Activated CD4-positive, alpha-beta T cell treated with anti-CD3 and anti-CD28 coated beads, Interleukin-2, Interleukin-6, amounts not matched to agents 100 ng/mL and 50 ng/mL, durations not matched to agents 16 hours and 8 hours (primary cell): ENCODE results near the gene PCDHA13.
"Not testable (repeated sequence)": the region's sequence is repeated elsewhere in the genome, so short reads cannot be mapped to it uniquely, and the experiment has no call there.

Experiments used
- DNase-seq: peaks from one replicate; pipeline ENCODE4 v3.0.0-alpha.2; 2020

The PCDHA13 gene

GRCh38 chr5:140881889-140882590, at the start of gene PCDHA13:
Gene PCDHA13, plus strand, starts transcription at chr5:140882124. Its CDS starts 145 bp downstream, at chr5:140882269.
- no peak for DNase-seq

GRCh38 chr5:140833993-140834392, 47.9 kb upstream of the PCDHA13 start, which contains the start of gene PCDHA7:
Gene PCDHA7, plus strand, starts transcription at chr5:140834269. Its CDS starts 115 bp downstream, at chr5:140834384.
- no peak for DNase-seq

- DNase-seq: not testable (repeated sequence)
These were observed 47.4 kb upstream of the PCDHA13 start for GRCh38 chr5:140834439-140835008.

- no peak for DNase-seq
These were observed 46.1 kb upstream of the PCDHA13 start for GRCh38 chr5:140835622-140836510.

- DNase-seq: peak; percentile 15
These were observed 40.7 kb upstream of the PCDHA13 start, which contains the start of gene PCDHA8 for GRCh38 chr5:140840978-140841962. Gene PCDHA8, plus strand, starts transcription at chr5:140841187. Its CDS starts 135 bp downstream, at chr5:140841322.

- DNase-seq: no peak
These were observed 38.9 kb upstream of the PCDHA13 start for GRCh38 chr5:140842798-140843733.

- DNase-seq: not testable (repeated sequence)
These were observed 33.5 kb upstream of the PCDHA13 start, which contains the start of gene PCDHA9 for GRCh38 chr5:140848139-140849102. Gene PCDHA9, plus strand, starts transcription at chr5:140848382. Its CDS starts 114 bp downstream, at chr5:140848496.

GRCh38 chr5:140849831-140850634, 31.9 kb upstream of the PCDHA13 start:
- DNase-seq: not testable (repeated sequence)

GRCh38 chr5:140855772-140856674, 25.9 kb upstream of the PCDHA13 start, which contains the start of gene PCDHA10:
Gene PCDHA10, plus strand, starts transcription at chr5:140855897. Its CDS starts 152 bp downstream, at chr5:140856049.
- DNase-seq: no peak

- no peak for DNase-seq
These were observed 24.5 kb upstream of the PCDHA13 start for GRCh38 chr5:140857177-140857986.

- no peak for DNase-seq
These were observed 24.0 kb upstream of the PCDHA13 start for GRCh38 chr5:140857987-140858240.

GRCh38 chr5:140862441-140863295, 19.3 kb upstream of the PCDHA13 start:
- DNase-seq: no peak

GRCh38 chr5:140868721-140869554, 13.0 kb upstream of the PCDHA13 start, which contains the start of gene PCDHA11:
Gene PCDHA11, plus strand, starts transcription at chr5:140868957. Its CDS starts 147 bp downstream, at chr5:140869104.
- peak; percentile 7 for DNase-seq

- no peak for DNase-seq
These were observed 12.4 kb upstream of the PCDHA13 start for GRCh38 chr5:140869555-140869886.
